GM18505 (cell line): ENCODE measurements around the gene NARF.

ENCODE experiments used
- ATAC-seq: cut with Tn5 transposase; IDR thresholded peaks from one replicate; pipeline ENCODE4 v1.9.1; 2021; ENCODE audit not compliant: unreplicated experiment
- POLR2A ChIP-seq: IDR thresholded peaks from 4 replicates; pipeline ENCODE4 v1.6.1; 2011; ENCODE audit warnings: borderline replicate concordance; ENCODE audit not compliant: insufficient read depth, insufficient read length; ENCODE audit errors: extremely low read depth

The NARF gene

GRCh38 chr17:82461827-82462524 lies 3.4 kb downstream of the NARF start:
- ATAC-seq, result no peak
- TF ChIP-seq POLR2A, result no peak

- ATAC-seq, result no peak
- TF ChIP-seq POLR2A, result no peak
Observed at GRCh38 chr17:82463391-82463790, 4.8 kb downstream of the NARF start.

GRCh38 chr17:82463925-82464566 lies 5.5 kb downstream of the NARF start:
- no peak for ATAC-seq
- TF ChIP-seq POLR2A, result no peak

- ATAC-seq, result no peak
Observed at GRCh38 chr17:82464567-82464929, 6.0 kb downstream of the NARF start.

GRCh38 chr17:82465023-82465603 lies 6.6 kb downstream of the NARF start:
- no peak for TF ChIP-seq POLR2A
- no peak for ATAC-seq

More at GRCh38 chr17:82464567-82464929, 6.0 kb downstream of the NARF start:
- TF ChIP-seq POLR2A, result no peak

GRCh38 chr17:82468692-82469091 lies 10.2 kb downstream of the NARF start:
- ATAC-seq, result no peak
- TF ChIP-seq POLR2A, result no peak

GRCh38 chr17:82470065-82470464 lies 11.5 kb downstream of the NARF start:
- no peak for ATAC-seq
- TF ChIP-seq POLR2A, result no peak

- ATAC-seq, result no peak
- no peak for TF ChIP-seq POLR2A
Observed at GRCh38 chr17:82474223-82475010, 15.9 kb downstream of the NARF start.

- ATAC-seq, result no peak
- no peak for TF ChIP-seq POLR2A
Observed at GRCh38 chr17:82475458-82475857, 16.9 kb downstream of the NARF start.

- ATAC-seq, result no peak
- TF ChIP-seq POLR2A, result no peak
Observed at GRCh38 chr17:82477934-82478333, 19.4 kb downstream of the NARF start.

- no peak for ATAC-seq
- no peak for TF ChIP-seq POLR2A
Observed at GRCh38 chr17:82479602-82480001, 21.1 kb downstream of the NARF start.

GRCh38 chr17:82480318-82480717 lies 21.8 kb downstream of the NARF start:
- no peak for TF ChIP-seq POLR2A
- no peak for ATAC-seq

GRCh38 chr17:82483204-82483660 lies 24.7 kb downstream of the NARF start:
- ATAC-seq, result no peak
- no peak for TF ChIP-seq POLR2A
